TTC549 (cell line): ENCODE results near the gene ARHGEF10L.

Source experiments
- FAIRE-seq: peaks from 2 replicates; lab custom pipeline; 2012; peaks lifted over from hg19 to GRCh38; lab: Jason Lieb, UNC

Gene ARHGEF10L

GRCh38 chr1:17550729-17551584 is 11.5 kb downstream of the ARHGEF10L start:
- FAIRE-seq = no peak

GRCh38 chr1:17551755-17552234 is 12.3 kb downstream of the ARHGEF10L start:
- no peak for FAIRE-seq

GRCh38 chr1:17553975-17554700 is 14.6 kb downstream of the ARHGEF10L start:
- no peak for FAIRE-seq

GRCh38 chr1:17554954-17555353 is 15.5 kb downstream of the ARHGEF10L start:
- FAIRE-seq = no peak

- no peak for FAIRE-seq
Observed at GRCh38 chr1:17557986-17558385, 18.5 kb downstream of the ARHGEF10L start.

- no peak for FAIRE-seq
Observed at GRCh38 chr1:17558541-17558940, 19.0 kb downstream of the ARHGEF10L start.

- no peak for FAIRE-seq
Observed at GRCh38 chr1:17558954-17559614, 19.6 kb downstream of the ARHGEF10L start.

- FAIRE-seq = no peak
Observed at GRCh38 chr1:17559615-17560419, 20.3 kb downstream of the ARHGEF10L start.

GRCh38 chr1:17561247-17561548 is 21.7 kb downstream of the ARHGEF10L start:
- FAIRE-seq = no peak

GRCh38 chr1:17561561-17561985 is 22.1 kb downstream of the ARHGEF10L start:
- FAIRE-seq = no peak

- no peak for FAIRE-seq
Observed at GRCh38 chr1:17562375-17562774, 22.9 kb downstream of the ARHGEF10L start.

GRCh38 chr1:17563494-17564281 is 24.2 kb downstream of the ARHGEF10L start:
- FAIRE-seq = no peak

GRCh38 chr1:17564458-17565393 is 25.2 kb downstream of the ARHGEF10L start:
- FAIRE-seq = no peak

- no peak for FAIRE-seq
Observed at GRCh38 chr1:17565461-17566252, 26.2 kb downstream of the ARHGEF10L start.

GRCh38 chr1:17566417-17566816 is 26.9 kb downstream of the ARHGEF10L start:
- no peak for FAIRE-seq

GRCh38 chr1:17566892-17567291 is 27.4 kb downstream of the ARHGEF10L start:
- no peak for FAIRE-seq

- no peak for FAIRE-seq
Observed at GRCh38 chr1:17567582-17567981, 28.1 kb downstream of the ARHGEF10L start.

- no peak for FAIRE-seq
Observed at GRCh38 chr1:17568014-17568900, 28.8 kb downstream of the ARHGEF10L start.
